Esophagus squamous epithelium (tissue), 4 donors: ENCODE results near the gene BRAF.

ENCODE experiments used
- CTCF ChIP-seq, 6 experiments: fragments of 450-650 bp in 4 of 6; fragments of 200-600 bp in 2 of 6; sonication (generic) in 2 of 6; IDR thresholded peaks; one replicate each; pipeline ENCODE4 v1.5.1; 2016 to 2019; ENCODE audit warnings: antibody characterized with exemption in 6 of 6, mild to moderate bottlenecking in 4 of 6, moderate library complexity in 4 of 6
- POLR2A ChIP-seq, 4 donors: fragments of 450-650 bp; IDR thresholded peaks; one replicate each; pipeline ENCODE4 v1.6.1; 2017; ENCODE audit warnings: antibody characterized with exemption in 4 of 4, mild to moderate bottlenecking in 4 of 4, moderate library complexity in 3 of 4

GRCh38 chr7:140940898-140941297, 16.2 kb upstream of the BRAF start:
- TF ChIP-seq CTCF (IDR thresholded peaks at IDR 0.05): no peak
- TF ChIP-seq POLR2A (IDR thresholded peaks at IDR 0.05): no peak
